ENCODE results near the gene ZNF500. TPM values are rescaled to one million over a fixed set of nuclear protein-coding genes. Genes with fewer than 3 reads are reported as not detected.

Gene ZNF500
- total RNA-seq, 1 experiment from 2014 or later: 20.1 TPM

GRCh38 chr16:4811242-4811641 lies 44.3 kb upstream of the ZNF500 start:
- H3K9me2 ChIP-seq (ENCODE audit: insufficient read depth): no peaks in the 10 kb centered on the region
- no peak overlapping the region for H3K27ac ChIP-seq (ENCODE audit: low read depth, low read length)
- no peak overlapping the region for H3K9ac ChIP-seq (ENCODE audit: low read length)
- intact Hi-C loops (cut with micrococcal nuclease): no loop called here
- no TSS peak for BruUV-seq (replicated peaks)
- peak; percentile 53; the same call in 1 of the 2 replicates for ATAC-seq
- H3K36me3 ChIP-seq (ENCODE audit: control insufficient read depth in 1 of 2, insufficient read depth in 2 of 2, low read length in 2 of 2): peaks cover 34 to 35% of the 10 kb centered on the region in 2 experiments
- no peaks in the 10 kb centered on the region for H4K20me1 ChIP-seq (ENCODE audit: insufficient read depth)
- no peaks in the 10 kb centered on the region for H3K9me3 ChIP-seq (ENCODE audit: control insufficient read depth in 1 of 2, insufficient read depth in 1 of 2, low read depth in 1 of 2, low read length in 2 of 2)
- no peak overlapping the region for H3K4me2 ChIP-seq (ENCODE audit: low read length)
- ChIA-PET CTCF (no interaction called here), RAD21 (ENCODE audit: low non-redundant PET in 1 of 2, low total read pairs in 2 of 2, uncharacterized antibody in 2 of 2, unreplicated experiment in 2 of 2) (no interaction called here), POLR2A (no interaction called here)
- no peaks in the 10 kb centered on the region for H3K4me1 ChIP-seq (ENCODE audit: control insufficient read depth in 1 of 2, insufficient read depth in 2 of 2, low read length in 2 of 2)
- no peaks in the 10 kb centered on the region for H3K27me3 ChIP-seq (ENCODE audit: insufficient read depth, low read length)
- TF ChIP-seq SIN3A (IDR thresholded peaks at IDR 0.05; ENCODE audit: low read depth) (no peak), JUND (IDR thresholded peaks at IDR 0.05) (no peak), EZH2 (IDR thresholded peaks at IDR 0.05) (no peak), EGR1 (IDR thresholded peaks at IDR 0.05; ENCODE audit: low read depth) (no peak), ZNF274 (IDR thresholded peaks at IDR 0.05; ENCODE audit: low read depth, low read length) (no peak), EZH2phosphoT487 (IDR thresholded peaks at IDR 0.05; ENCODE audit: borderline replicate concordance) (no peak), SP1 (IDR thresholded peaks at IDR 0.05; ENCODE audit: low read depth) (no peak), TCF7L2 (IDR thresholded peaks at IDR 0.05; ENCODE audit: borderline replicate concordance, extremely low read depth, insufficient read depth, insufficient read length) (no peak), REST (IDR thresholded peaks at IDR 0.05; ENCODE audit: low read depth) (no peak), MAX (IDR thresholded peaks at IDR 0.05) (no peak), POLR2A (IDR thresholded peaks at IDR 0.05; ENCODE audit: borderline replicate concordance, extremely low read depth, insufficient read depth, insufficient read length) (no peak), CBX3 (IDR thresholded peaks at IDR 0.05; ENCODE audit: low read depth) (no peak), YY1 (IDR thresholded peaks at IDR 0.05; ENCODE audit: extremely low read depth, insufficient replicate concordance, low read depth, low read length) (no peak), SRF (IDR thresholded peaks at IDR 0.05; ENCODE audit: low read depth) (no peak), ZBTB33 (IDR thresholded peaks at IDR 0.05; ENCODE audit: extremely low read depth, insufficient replicate concordance, low read length) (no peak)
- DNase-seq (ENCODE audit: low read depth, low spot score): no peak
- no peak overlapping the region for H3K4me3 ChIP-seq (replicated peaks in 1 of 2; ENCODE audit: low read depth in 1 of 2, low read length in 2 of 2)
- no peak overlapping the region for H2AFZ ChIP-seq (ENCODE audit: low read depth, low read length, poor library complexity, severe bottlenecking)
- no peaks in the 10 kb centered on the region for H3K79me2 ChIP-seq (ENCODE audit: insufficient read depth, low read length)
